Measurements from ENCODE around the gene HIP1R. TPM values are rescaled to one million over a fixed set of nuclear protein-coding genes. Genes with fewer than 3 reads are reported as not detected.

HIP1R gene
- total and polyA plus RNA-seq, 2 of the 8 experiments (the other 6 are each of a cell fraction or from before 2014, with no cell fraction given): 11.2 to 14.5 TPM

DNA sequence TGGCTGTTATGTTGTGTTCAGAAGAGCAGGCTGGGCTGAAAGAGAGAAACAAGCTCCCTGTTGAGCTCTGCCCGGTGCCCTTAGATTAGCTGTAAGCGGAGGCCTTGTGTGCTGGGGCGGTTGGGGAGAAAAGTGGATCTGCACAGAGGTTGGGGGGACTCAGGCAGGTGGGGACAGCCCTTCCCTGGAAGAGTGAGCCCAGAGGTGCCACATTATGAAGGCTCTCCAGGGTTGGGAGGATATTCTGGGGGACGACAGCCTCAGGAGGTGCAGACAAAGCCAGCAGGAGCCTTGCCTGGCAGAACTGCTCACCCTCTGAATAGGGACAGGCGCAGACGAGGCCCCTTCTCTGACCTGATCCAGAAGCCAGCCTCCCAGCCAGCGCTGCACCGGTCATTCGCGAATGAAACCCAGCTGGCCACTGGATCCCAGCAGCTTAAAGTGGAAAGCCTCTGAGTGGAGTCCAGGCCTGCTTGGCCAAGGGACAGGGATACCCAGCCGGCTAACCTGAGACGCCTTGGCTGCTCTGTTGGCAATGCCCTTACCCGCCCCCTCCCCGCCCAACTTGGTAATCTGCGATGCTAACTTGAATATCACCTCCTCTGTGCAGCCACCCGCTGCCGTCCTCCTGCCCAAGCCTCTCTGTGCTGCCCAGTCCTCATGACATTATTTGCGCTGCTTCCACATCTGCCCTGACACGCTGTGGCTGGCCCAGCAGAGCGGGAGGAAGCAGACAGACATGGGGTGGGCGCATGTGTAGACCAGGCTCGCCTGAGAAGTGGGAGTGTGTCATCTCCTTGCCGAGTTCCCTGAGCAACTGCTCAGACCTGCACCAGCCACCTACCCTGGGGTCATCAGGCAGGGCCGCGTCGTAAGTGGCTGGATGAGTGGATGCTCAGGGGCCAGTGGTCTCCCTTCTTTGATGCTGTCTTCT lies 5.6 kb downstream of the HIP1R start:
- DNase-seq (ENCODE audit: low read depth in 1 of 2, low spot score in 2 of 2) (no peak), FAIRE-seq (no peak)
- Histone ChIP-seq H3K27me3 (replicated peaks in 1 of 4; ENCODE audit: control insufficient read depth in 3 of 4, extremely low read depth in 1 of 4, insufficient read depth in 3 of 4, low read length in 3 of 4) (peaks cover 2 to 25% (median 20%) of the 10 kb centered on the region in 4 experiments), H2AFZ (ENCODE audit: low read length) (no peak overlapping the region), H2BK12ac (ENCODE audit: low read depth, low read length) (no peak overlapping the region; the same call in 1 of the 2 replicates), H3K79me1 (ENCODE audit: low read depth, low read length) (peaks cover 18% of the 10 kb centered on the region), H2BK120ac (replicated peaks; ENCODE audit: low read depth, low read length) (no peak overlapping the region), H4K5ac (ENCODE audit: insufficient read length, low read depth, low read length) (no peak overlapping the region), H4K91ac (replicated peaks; ENCODE audit: insufficient read length, low read length) (no peak overlapping the region), H3K27ac (ENCODE audit: low read depth, low read length) (no peak overlapping the region), H4K20me1 (replicated peaks in 1 of 2; ENCODE audit: control insufficient read depth in 1 of 2, insufficient read depth in 2 of 2, low read length in 2 of 2) (peaks cover 20 to 30% of the 10 kb centered on the region in 2 experiments), H3K79me2 (ENCODE audit: control insufficient read depth in 1 of 2, insufficient read depth in 2 of 2, low read length in 2 of 2) (no peaks in the 10 kb centered on the region; a peak in 1 of 4 replicates), H2AK5ac (ENCODE audit: low read depth, low read length) (no peak overlapping the region), H2BK20ac (ENCODE audit: low read length) (no peak overlapping the region), H3K4ac (replicated peaks; ENCODE audit: insufficient read length, low read depth, low read length) (no peak overlapping the region), H4K8ac (ENCODE audit: extremely low read depth, insufficient read depth, low read length) (peak overlapping the region; percentile 7; the same call in 1 of the 2 replicates), H3K4me2 (ENCODE audit: insufficient read depth in 1 of 2, low read depth in 2 of 2, low read length in 2 of 2) (no peak overlapping the region), H2BK5ac (ENCODE audit: low read depth, low read length) (0 out of 2 replicates have a peak overlapping the region, but pooled peaks have one; percentile 12), H3K23ac (ENCODE audit: insufficient read length) (no peak overlapping the region), H3K4me3 (ENCODE audit: extremely low read depth in 1 of 4, insufficient read depth in 2 of 4, low read depth in 3 of 4, low read length in 4 of 4) (no peak overlapping the region), H3K36me3 (ENCODE audit: control insufficient read depth in 2 of 4, insufficient read depth in 4 of 4, low read length in 3 of 4) (no peaks in the 10 kb centered on the region; a peak in 1 of 8 replicates), H3K56ac (replicated peaks; ENCODE audit: insufficient read length, low read depth, low read length) (no peak overlapping the region), H3K18ac (ENCODE audit: extremely low read depth, low read length) (no peak overlapping the region), H3K9ac (replicated peaks in 1 of 4; ENCODE audit: extremely low read depth in 1 of 4, low read depth in 3 of 4, low read length in 3 of 4) (no peak overlapping the region), H3K9me3 (ENCODE audit: insufficient read depth in 2 of 2, low read depth in 1 of 2, low read length in 1 of 2) (no peaks in the 10 kb centered on the region), H2BK15ac (ENCODE audit: low read length) (no peak overlapping the region), H3K14ac (ENCODE audit: insufficient read length) (no peak overlapping the region), H3K4me1 (replicated peaks in 1 of 4; ENCODE audit: control insufficient read depth in 3 of 4, insufficient read depth in 4 of 4, low read length in 3 of 4) (peaks cover 6 to 19% (median 11%) of the 10 kb centered on the region in 4 experiments), H3K23me2 (ENCODE audit: low read depth, low read length) (peaks cover 5% of the 10 kb centered on the region; the same call in 1 of the 2 replicates)
- 92% methylated on average over 26 of the region's 26 CpGs; no CpG with 5 or more reads in 1 of the 2 experiments for WGBS, 2 experiments (ENCODE audit: extremely low coverage in 1 of 2, insufficient coverage in 1 of 2, insufficient read length in 1 of 2, insufficient replicate concordance in 2 of 2, low coverage in 1 of 2, low lambda C conversion rate in 2 of 2, missing lambda C conversion rate in 1 of 2)
- CTCF ChIA-PET (ENCODE audit: partially characterized antibody): interaction anchor here (0.7 to 11.4 kb wide), 4 partner anchors 11 to 47 kb away, joined by 3 to 129 read pairs (median 4); no protein-coding TSS in a partner anchor
- POLR2A ChIA-PET (ENCODE audit: partially characterized antibody): interaction anchor here (1.0 kb wide), 1 partner anchor 11 kb away, joined by 3 read pairs; no protein-coding TSS in a partner anchor
- TF ChIP-seq SRF (IDR thresholded peaks at IDR 0.05; ENCODE audit: low read depth, low read length) (no peak), TCF12 (IDR thresholded peaks at IDR 0.05; ENCODE audit: low read depth, low read length) (no peak), CREB1 (IDR thresholded peaks at IDR 0.05) (no peak), KDM5A (IDR thresholded peaks at IDR 0.05; ENCODE audit: low read length) (no peak), HDAC2 (IDR thresholded peaks at IDR 0.05; ENCODE audit: borderline replicate concordance in 1 of 2, low read depth in 2 of 2, low read length in 2 of 2) (no peak), SP4 (IDR thresholded peaks at IDR 0.05; ENCODE audit: low read length) (no peak), CHD2 (IDR thresholded peaks at IDR 0.05; ENCODE audit: low read length) (no peak), HDAC6 (IDR thresholded peaks at IDR 0.05; ENCODE audit: low read depth, low read length) (no peak), RBBP5 (IDR thresholded peaks at IDR 0.05; ENCODE audit: borderline replicate concordance, low read depth, low read length) (no peak), CBX8 (IDR thresholded peaks at IDR 0.05; ENCODE audit: borderline replicate concordance, low read depth, low read length) (no peak), GABPA (IDR thresholded peaks at IDR 0.05; ENCODE audit: borderline replicate concordance, insufficient read depth, low read length) (no peak)
- TF ChIP-seq, protein P1, sequence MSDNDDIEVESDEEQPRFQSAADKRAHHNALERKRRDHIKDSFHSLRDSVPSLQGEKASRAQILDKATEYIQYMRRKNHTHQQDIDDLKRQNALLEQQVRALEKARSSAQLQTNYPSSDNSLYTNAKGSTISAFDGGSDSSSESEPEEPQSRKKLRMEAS (IDR thresholded peaks at IDR 0.05): no peak
